Glutamatergic neuron (in vitro differentiated cells): Measurements from ENCODE around the gene RGS13. TPM values are rescaled to one million over a fixed set of nuclear protein-coding genes. Genes with fewer than 3 reads are reported as not detected.

Source experiments
- DNase-seq: peaks from one replicate; pipeline ENCODE4 v3.0.0; 2022
- H3K27ac Mint-ChIP-seq: one replicate; pipeline ENCODE4 v1.8.0; 2020; ENCODE audit warnings: mild to moderate bottlenecking, mixed read lengths, inconsistent platforms; ENCODE audit not compliant: unreplicated experiment
- H3K27me3 Mint-ChIP-seq: one replicate; pipeline ENCODE4 v1.8.0; 2020; ENCODE audit warnings: mild to moderate bottlenecking, moderate library complexity, mixed read lengths, inconsistent platforms; ENCODE audit not compliant: unreplicated experiment
- H3K36me3 Mint-ChIP-seq: one replicate; pipeline ENCODE4 v1.8.0; 2020; ENCODE audit warnings: mild to moderate bottlenecking, mixed read lengths, inconsistent platforms; ENCODE audit not compliant: unreplicated experiment
- H3K4me1 Mint-ChIP-seq: one replicate; pipeline ENCODE4 v1.8.0; 2020; ENCODE audit warnings: mild to moderate bottlenecking, low read depth, mixed read lengths, inconsistent platforms; ENCODE audit not compliant: unreplicated experiment
- H3K4me3 Mint-ChIP-seq: one replicate; pipeline ENCODE4 v1.8.0; 2020; ENCODE audit warnings: mild to moderate bottlenecking, mixed read lengths, inconsistent platforms; ENCODE audit not compliant: unreplicated experiment
- H3K9me3 Mint-ChIP-seq: one replicate; pipeline ENCODE4 v1.8.0; 2020; ENCODE audit warnings: mild to moderate bottlenecking, moderate library complexity, mixed read lengths, inconsistent platforms; ENCODE audit not compliant: unreplicated experiment
- total RNA-seq: library from RNA; stranded (reverse); fragmentation: NEBNext Ultra II Directional; extraction: Animal tissue kit (Norgen Biotek cat#: 25700); gene quantifications from one replicate; pipeline ENCODE4 v1.2.1, GENCODE V29; 2021; ENCODE audit not compliant: unreplicated experiment
- TF ChIP-seq, protein P1 (sequence below): fragments of 200-600 bp; sonication (generic); IDR thresholded peaks from one replicate; pipeline ENCODE4 v1.5.0; 2021; ENCODE audit not compliant: partially characterized antibody, unreplicated experiment

RGS13 gene
- total RNA-seq, 1 donor from 2014 or later: not detected

DNA sequence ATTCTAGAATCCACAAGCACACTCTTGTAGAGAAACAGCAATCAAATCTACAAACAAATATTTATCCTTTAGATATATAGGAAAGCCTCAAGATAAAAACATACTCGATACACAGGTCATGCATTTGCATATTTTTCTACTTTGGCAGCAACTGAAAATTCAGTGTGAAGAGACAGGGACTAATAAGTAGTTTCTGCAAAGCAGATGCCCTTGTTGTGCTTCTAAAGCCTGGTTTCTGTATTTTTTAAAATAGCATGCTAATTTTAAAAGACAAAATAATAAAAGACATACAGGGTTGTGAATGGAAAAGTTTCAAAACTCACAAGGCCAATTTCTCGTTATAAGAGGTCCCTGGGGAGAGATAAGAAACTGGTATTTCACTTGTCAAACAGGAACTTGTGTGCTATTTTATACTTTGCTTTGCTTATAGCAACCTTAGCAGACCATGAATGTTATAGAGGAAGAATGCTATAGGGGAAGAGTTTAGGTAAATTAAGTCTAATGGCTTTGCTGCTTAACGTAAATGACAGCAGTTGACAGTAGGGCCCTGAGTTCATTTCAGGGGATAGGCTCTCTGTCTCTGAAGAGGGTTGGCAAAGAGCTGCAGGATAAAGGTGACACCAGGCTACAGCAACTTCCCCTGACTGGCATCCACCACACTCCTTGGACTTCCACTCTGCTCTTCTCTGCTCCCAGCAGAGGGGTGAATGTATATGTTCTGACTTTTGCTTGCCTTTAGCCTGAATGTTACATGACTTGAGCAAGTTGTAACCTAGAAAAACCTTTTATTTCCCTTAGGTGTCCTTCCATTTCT is 9.4 kb upstream of the RGS13 start:
- DNase-seq: no peak
- H3K27ac Mint-ChIP-seq: no peak overlapping the region

DNA sequence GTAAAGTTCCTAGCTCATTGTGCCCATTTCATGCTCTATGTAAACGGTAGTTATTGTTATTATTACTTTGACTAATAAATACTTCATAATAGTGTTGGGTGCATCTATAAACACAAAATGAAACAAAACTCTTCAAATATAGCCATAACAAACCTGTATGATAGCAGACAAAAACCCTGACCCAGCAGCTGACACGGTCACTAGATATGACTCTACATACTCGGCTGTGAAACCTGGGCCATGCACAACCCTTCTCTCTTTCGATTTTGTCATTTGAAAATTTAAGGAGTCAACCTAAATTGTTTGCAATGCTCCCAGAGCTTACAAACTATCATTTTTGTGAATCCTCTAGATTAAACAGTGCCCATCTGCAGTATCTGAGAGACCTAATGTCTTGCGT is 8.0 kb upstream of the RGS13 start:
- Mint-ChIP-seq H3K4me3 (no peak overlapping the region), H3K9me3 (no peaks in the 10 kb centered on the region), H3K36me3 (no peaks in the 10 kb centered on the region), H3K27me3 (no peaks in the 10 kb centered on the region), H3K27ac (no peak overlapping the region), H3K4me1 (peaks cover 7% of the 10 kb centered on the region)
- no peak for DNase-seq
- TF ChIP-seq, protein P1, sequence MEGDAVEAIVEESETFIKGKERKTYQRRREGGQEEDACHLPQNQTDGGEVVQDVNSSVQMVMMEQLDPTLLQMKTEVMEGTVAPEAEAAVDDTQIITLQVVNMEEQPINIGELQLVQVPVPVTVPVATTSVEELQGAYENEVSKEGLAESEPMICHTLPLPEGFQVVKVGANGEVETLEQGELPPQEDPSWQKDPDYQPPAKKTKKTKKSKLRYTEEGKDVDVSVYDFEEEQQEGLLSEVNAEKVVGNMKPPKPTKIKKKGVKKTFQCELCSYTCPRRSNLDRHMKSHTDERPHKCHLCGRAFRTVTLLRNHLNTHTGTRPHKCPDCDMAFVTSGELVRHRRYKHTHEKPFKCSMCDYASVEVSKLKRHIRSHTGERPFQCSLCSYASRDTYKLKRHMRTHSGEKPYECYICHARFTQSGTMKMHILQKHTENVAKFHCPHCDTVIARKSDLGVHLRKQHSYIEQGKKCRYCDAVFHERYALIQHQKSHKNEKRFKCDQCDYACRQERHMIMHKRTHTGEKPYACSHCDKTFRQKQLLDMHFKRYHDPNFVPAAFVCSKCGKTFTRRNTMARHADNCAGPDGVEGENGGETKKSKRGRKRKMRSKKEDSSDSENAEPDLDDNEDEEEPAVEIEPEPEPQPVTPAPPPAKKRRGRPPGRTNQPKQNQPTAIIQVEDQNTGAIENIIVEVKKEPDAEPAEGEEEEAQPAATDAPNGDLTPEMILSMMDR: no peak

More for the DNA sequence above, 9.4 kb upstream of the RGS13 start:
- Mint-ChIP-seq H3K27me3 (no peaks in the 10 kb centered on the region), H3K4me1 (peaks cover 7% of the 10 kb centered on the region), H3K4me3 (no peak overlapping the region), H3K36me3 (no peaks in the 10 kb centered on the region), H3K9me3 (peaks cover 2% of the 10 kb centered on the region)
- TF ChIP-seq, protein P1: no peak

DNA sequence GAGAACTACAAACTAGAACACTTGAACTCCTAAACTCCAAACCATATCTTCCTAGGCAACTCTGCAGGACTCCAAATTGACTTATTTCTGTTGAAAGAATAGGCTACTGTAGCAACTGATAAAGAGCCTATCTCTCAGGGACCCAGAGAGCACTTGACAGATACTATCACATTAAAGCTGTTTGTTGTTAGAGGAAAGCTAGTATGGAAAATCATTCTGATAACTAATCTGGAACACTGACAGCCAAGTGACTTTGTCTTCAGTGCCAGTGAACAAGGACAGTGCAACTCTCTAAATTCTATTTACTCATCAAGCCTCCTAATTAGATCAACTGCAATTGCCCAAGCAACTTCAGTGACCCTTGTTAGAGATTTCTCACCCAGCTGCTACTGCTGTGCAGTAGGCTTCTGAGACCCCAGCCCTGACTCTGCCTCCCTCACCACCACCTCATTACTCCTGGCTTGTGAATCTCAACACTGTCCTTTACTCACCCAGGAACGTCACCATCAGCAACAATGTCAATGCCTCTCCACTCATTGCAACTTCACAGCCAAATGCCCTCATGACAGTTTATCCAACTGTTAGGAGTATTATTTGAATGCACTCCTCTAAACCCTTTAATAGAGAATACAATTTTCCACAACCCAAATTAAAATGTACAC is 7.4 kb upstream of the RGS13 start:
- Mint-ChIP-seq H3K27me3 (no peaks in the 10 kb centered on the region), H3K4me1 (peaks cover 7% of the 10 kb centered on the region), H3K36me3 (no peaks in the 10 kb centered on the region), H3K4me3 (no peak overlapping the region), H3K27ac (no peak overlapping the region), H3K9me3 (no peaks in the 10 kb centered on the region)
- no peak for DNase-seq
- TF ChIP-seq, protein P1: no peak

DNA sequence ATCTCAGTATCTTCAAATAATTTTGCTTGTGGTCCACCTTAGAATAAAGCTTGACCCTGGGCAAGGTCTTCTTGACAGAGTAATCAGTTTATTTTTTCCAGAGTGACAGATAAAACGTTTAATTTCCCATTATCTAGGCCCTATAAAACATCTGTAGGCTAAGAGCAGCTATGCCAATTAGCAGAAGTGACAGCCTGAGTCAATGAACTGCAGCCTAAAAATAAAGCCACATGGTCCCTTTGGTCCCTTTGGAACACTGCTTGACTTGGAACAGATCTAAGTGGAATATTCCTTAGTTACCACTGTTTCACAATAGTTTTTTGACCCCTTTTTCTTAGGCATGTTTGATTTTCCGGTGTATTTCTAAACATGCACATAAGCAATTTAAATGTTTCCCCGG is 6.3 kb upstream of the RGS13 start:
- Mint-ChIP-seq H3K36me3 (no peaks in the 10 kb centered on the region), H3K4me1 (peaks cover 7% of the 10 kb centered on the region), H3K9me3 (no peaks in the 10 kb centered on the region), H3K27ac (no peak overlapping the region), H3K27me3 (no peaks in the 10 kb centered on the region), H3K4me3 (no peak overlapping the region)
- TF ChIP-seq, protein P1: no peak
- DNase-seq: no peak
